ENCODE results near the gene IFITM2. TPM values are rescaled to one million over a fixed set of nuclear protein-coding genes. Genes with fewer than 3 reads are reported as not detected.
"Not testable (repeated sequence)": the region's sequence is repeated elsewhere in the genome, so short reads cannot be mapped to it uniquely, and the experiment has no call there.

IFITM2 gene
- polyA plus RNA-seq: 51.7 TPM
- long read RNA-seq, donor 1, transcript IFITM2-206 (2 exons, 892 nt): major isoform, 42 of 44 reads
- long read RNA-seq, donor 1, partial matches to known transcripts: 0 of 44 reads
- long read RNA-seq, donor 1, other reads (novel, unspliced or antisense): 0 of 44 reads
- long read RNA-seq, donor 2, transcript IFITM2-206 (2 exons, 892 nt): major isoform, 73 of 1,259 reads
- long read RNA-seq, donor 2, partial matches to known transcripts: 1,154 of 1,259 reads
- long read RNA-seq, donor 2, other reads (novel, unspliced or antisense): 32 of 1,259 reads
- long read RNA-seq, donor 3: 0 reads
- long read RNA-seq, donor 4, transcript IFITM2-206 (2 exons, 892 nt): major isoform, 8 of 8 reads
- long read RNA-seq, donor 4, partial matches to known transcripts: 0 of 8 reads
- long read RNA-seq, donor 4, other reads (novel, unspliced or antisense): 0 of 8 reads
- long read RNA-seq, donor 5, transcript IFITM2-206 (2 exons, 892 nt): major isoform, 63 of 402 reads
- long read RNA-seq, donor 5, partial matches to known transcripts: 14 of 402 reads
- long read RNA-seq, donor 5, other reads (novel, unspliced or antisense): 325 of 402 reads
- long read RNA-seq, donor 6, transcript IFITM2-206 (2 exons, 892 nt): major isoform, 52 of 1,011 reads
- long read RNA-seq, donor 6, partial matches to known transcripts: 939 of 1,011 reads
- long read RNA-seq, donor 6, other reads (novel, unspliced or antisense): 20 of 1,011 reads
- long read RNA-seq, donor 7, transcript IFITM2-206 (2 exons, 892 nt): major isoform, 45 of 433 reads
- long read RNA-seq, donor 7, partial matches to known transcripts: 379 of 433 reads
- long read RNA-seq, donor 7, other reads (novel, unspliced or antisense): 8 of 433 reads
- long read RNA-seq, donor 8, transcript IFITM2-206 (2 exons, 892 nt): major isoform, 110 of 1,057 reads
- long read RNA-seq, donor 8, partial matches to known transcripts: 21 of 1,057 reads
- long read RNA-seq, donor 8, other reads (novel, unspliced or antisense): 926 of 1,057 reads
- long read RNA-seq, donor 9, transcript IFITM2-206 (2 exons, 892 nt): major isoform, 56 of 406 reads
- long read RNA-seq, donor 9, partial matches to known transcripts: 345 of 406 reads
- long read RNA-seq, donor 9, other reads (novel, unspliced or antisense): 5 of 406 reads
- long read RNA-seq, donor 10, transcript IFITM2-206 (2 exons, 892 nt): major isoform, 85 of 927 reads
- long read RNA-seq, donor 10, partial matches to known transcripts: 820 of 927 reads
- long read RNA-seq, donor 10, other reads (novel, unspliced or antisense): 21 of 927 reads
- long read RNA-seq, donor 11, transcript IFITM2-206 (2 exons, 892 nt): major isoform, 48 of 582 reads
- long read RNA-seq, donor 11, partial matches to known transcripts: 518 of 582 reads
- long read RNA-seq, donor 11, other reads (novel, unspliced or antisense): 15 of 582 reads

DNA sequence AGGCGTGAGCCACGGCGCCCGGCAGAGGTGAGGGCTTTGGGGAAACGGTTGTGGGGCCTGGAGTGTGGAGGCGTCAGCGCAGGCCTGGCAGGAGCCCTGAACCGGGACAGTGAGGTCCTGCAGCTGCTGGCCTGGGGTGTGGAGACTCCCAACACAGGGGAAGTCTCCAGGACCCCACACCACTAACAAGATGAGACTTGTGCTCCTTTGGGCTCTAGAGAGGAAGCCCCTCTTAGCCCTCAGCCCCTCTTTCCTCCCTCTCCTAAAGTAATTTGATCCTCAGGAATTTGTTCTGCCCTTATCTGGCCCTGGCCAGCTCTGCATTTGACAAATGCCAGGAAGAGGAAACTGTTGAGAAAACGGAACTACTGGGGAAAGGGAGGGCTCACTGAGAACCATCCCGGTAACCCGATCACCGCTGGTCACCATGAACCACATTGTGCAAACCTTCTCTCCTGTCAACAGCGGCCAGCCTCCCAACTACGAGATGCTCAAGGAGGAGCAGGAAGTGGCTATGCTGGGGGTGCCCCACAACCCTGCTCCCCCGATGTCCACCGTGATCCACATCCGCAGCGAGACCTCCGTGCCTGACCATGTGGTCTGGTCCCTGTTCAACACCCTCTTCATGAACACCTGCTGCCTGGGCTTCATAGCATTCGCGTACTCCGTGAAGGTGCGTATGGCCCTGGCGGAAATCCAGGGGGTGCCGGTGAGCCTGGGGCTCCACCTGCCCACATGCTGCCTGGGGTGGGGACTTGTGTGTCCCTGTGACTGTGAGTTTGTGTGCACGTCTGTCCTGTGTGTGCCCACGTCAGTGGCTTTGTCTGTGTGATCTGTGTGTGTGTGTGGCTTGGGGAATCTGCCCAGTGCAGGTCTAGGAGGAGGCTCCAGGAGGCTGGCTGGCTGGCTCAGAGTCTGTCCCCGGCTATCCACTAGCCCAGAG is at the start of gene IFITM2:
TSS of gene IFITM2 (plus strand) at position 51 of the 943 bp plus-strand sequence. CDS start at position 428, 377 bp downstream.
- DNase-seq: peak in 1 of 2 donors; percentile 49
- not testable (repeated sequence) for H3K36me3 ChIP-seq (ENCODE audit: control insufficient read depth, insufficient read depth, low read length); H3K9me3 ChIP-seq (ENCODE audit: control insufficient read depth, low read depth, low read length); H3K27me3 ChIP-seq (ENCODE audit: control insufficient read depth, insufficient read depth, low read length)
- no CpG with 5 or more reads among the region's 28 CpGs for WGBS (ENCODE audit: insufficient coverage, low lambda C conversion rate)
- H3K27ac ChIP-seq (ENCODE audit: low read length): peak within 1 kb of the TSS; percentile 35
- peak within 1 kb of the TSS; percentile 39 for H3K4me3 ChIP-seq (ENCODE audit: low read length)
- peaks cover 21% of the 10 kb centered on the region for H3K4me1 ChIP-seq (ENCODE audit: control insufficient read depth, insufficient read depth, low read length)

DNA sequence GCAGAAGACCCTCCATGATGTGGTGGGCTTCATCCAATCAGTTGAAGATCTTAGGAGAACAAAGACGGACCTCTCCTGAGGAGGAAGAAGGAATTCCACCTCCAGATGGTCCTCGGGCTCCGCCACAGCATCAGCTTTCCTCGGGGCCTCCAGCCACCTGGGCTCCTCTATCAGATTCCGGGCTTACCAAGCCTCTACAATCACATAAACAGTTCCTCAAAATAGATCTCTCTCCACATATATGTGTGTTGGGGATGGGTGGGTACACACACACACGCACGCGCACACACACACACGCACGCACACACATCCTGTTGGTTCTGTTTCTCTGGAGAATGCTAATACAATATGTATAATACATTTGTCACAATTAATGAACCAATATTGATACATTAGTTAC is 48.2 kb upstream of the IFITM2 start:
- Histone ChIP-seq H3K4me3 (ENCODE audit: low read length) (no peak overlapping the region), H3K27ac (ENCODE audit: low read length) (no peak overlapping the region), H3K9me3 (ENCODE audit: control insufficient read depth, low read depth, low read length) (no peaks in the 10 kb centered on the region), H3K4me1 (ENCODE audit: control insufficient read depth, insufficient read depth, low read length) (no peaks in the 10 kb centered on the region), H3K27me3 (ENCODE audit: control insufficient read depth, insufficient read depth, low read length) (no peaks in the 10 kb centered on the region), H3K36me3 (ENCODE audit: control insufficient read depth, insufficient read depth, low read length) (no peaks in the 10 kb centered on the region)
- DNase-seq: no peak
- no CpG with 5 or more reads among the region's 10 CpGs for WGBS (ENCODE audit: insufficient coverage, low lambda C conversion rate)

DNA sequence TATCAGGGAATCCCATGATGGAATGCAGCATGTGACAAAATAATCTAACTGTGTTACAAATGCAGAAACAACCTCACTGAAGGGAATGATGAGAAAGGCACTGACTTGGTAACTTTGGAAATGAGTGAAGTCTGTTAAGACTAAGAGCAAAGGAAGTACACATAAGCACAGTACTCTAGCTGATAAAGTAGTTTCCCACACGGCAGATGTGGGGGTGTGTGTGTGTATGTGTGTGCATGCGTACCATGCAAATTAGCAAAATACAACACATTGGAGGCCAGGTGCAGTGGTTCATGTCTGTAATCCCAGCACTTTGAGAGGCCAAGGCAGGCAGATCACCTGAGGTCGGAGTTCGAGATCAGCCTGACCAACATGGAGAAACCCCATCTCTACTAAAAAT is 46.0 kb upstream of the IFITM2 start:
- WGBS (ENCODE audit: insufficient coverage, low lambda C conversion rate): no CpG with 5 or more reads among the region's 4 CpGs
- H3K9me3 ChIP-seq (ENCODE audit: control insufficient read depth, low read depth, low read length): peaks cover 4% of the 10 kb centered on the region
- H3K4me1 ChIP-seq (ENCODE audit: control insufficient read depth, insufficient read depth, low read length): no peaks in the 10 kb centered on the region
- no peak overlapping the region for H3K27ac ChIP-seq (ENCODE audit: low read length)
- H3K4me3 ChIP-seq (ENCODE audit: low read length): no peak overlapping the region
- no peaks in the 10 kb centered on the region for H3K36me3 ChIP-seq (ENCODE audit: control insufficient read depth, insufficient read depth, low read length)
- H3K27me3 ChIP-seq (ENCODE audit: control insufficient read depth, insufficient read depth, low read length): no peaks in the 10 kb centered on the region
- no peak for DNase-seq

DNA sequence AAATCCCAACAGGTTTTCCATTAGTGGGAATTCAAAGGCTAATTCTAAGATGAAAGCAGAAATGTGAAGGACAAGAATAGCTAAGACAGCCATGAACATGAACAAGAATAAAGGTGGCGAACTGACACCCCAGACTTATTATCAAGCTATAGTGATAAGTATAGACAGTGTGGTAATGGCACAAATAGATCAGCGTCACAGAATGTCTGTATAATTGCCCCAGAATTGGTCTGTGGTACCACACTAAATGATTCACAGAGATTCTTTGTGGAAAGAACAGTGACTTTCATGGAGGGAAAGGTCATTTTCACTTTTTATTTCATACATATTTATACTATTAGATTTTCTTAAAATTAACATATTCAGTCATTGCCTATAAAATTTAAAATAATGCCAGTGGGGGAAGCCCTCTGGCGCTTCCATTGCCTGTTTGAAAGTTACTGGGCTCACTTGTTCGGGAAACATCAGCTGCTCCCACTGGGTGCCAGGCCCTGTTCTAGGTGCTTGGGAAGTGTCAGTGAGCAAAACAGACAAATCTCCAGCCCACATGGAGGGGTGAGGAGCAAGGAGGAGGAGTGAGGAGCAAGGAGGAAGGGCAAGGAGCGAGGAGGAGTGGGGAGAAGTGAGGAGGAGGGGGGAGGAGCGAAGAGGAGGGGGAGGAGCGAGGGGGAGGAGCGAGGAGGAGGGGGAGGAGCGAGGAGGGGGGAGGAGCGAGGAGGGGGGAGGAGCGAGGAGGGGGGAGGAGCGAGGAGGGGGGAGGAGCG is 40.8 kb upstream of the IFITM2 start:
- peaks cover 8% of the 10 kb centered on the region for H3K9me3 ChIP-seq (ENCODE audit: control insufficient read depth, low read depth, low read length)
- H3K4me3 ChIP-seq (ENCODE audit: low read length): no peak overlapping the region
- no peak overlapping the region for H3K27ac ChIP-seq (ENCODE audit: low read length)
- no peaks in the 10 kb centered on the region for H3K27me3 ChIP-seq (ENCODE audit: control insufficient read depth, insufficient read depth, low read length)
- WGBS (ENCODE audit: insufficient coverage, low lambda C conversion rate): 100% methylated on average over 1 of the region's 13 CpGs
- DNase-seq: no peak
- no peaks in the 10 kb centered on the region for H3K36me3 ChIP-seq (ENCODE audit: control insufficient read depth, insufficient read depth, low read length)
- peaks cover 16% of the 10 kb centered on the region for H3K4me1 ChIP-seq (ENCODE audit: control insufficient read depth, insufficient read depth, low read length)

DNA sequence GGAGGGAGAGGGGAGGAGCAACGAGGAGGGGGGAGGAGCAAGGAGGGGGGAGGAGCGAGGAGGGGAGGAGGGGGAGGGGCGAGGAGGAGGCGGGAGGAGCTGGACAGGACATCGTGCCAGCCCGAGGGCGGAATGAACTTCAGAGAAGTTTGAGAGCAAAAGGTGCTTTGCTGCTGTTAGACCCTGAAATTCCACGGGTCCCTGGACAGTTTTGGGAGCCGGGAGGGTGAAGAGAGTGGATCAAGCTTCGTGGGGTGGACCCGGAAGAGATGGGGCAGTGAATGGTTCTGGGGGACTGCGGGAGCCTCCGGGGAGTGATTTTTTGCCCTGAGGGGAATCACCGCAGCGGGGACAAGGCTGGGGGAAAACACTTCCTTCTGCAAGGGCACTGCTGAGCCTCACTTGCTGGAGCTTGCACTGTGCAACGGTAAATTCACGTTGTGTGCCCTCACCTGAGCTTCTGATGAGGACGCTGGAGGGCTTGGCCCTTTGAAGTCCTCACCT is 40.1 kb upstream of the IFITM2 start:
- no peaks in the 10 kb centered on the region for H3K27me3 ChIP-seq (ENCODE audit: control insufficient read depth, insufficient read depth, low read length)
- no peaks in the 10 kb centered on the region for H3K36me3 ChIP-seq (ENCODE audit: control insufficient read depth, insufficient read depth, low read length)
- H3K4me1 ChIP-seq (ENCODE audit: control insufficient read depth, insufficient read depth, low read length): peaks cover 23% of the 10 kb centered on the region
- no CpG with 5 or more reads among the region's 18 CpGs for WGBS (ENCODE audit: insufficient coverage, low lambda C conversion rate)
- H3K9me3 ChIP-seq (ENCODE audit: control insufficient read depth, low read depth, low read length): peaks cover 10% of the 10 kb centered on the region
- H3K27ac ChIP-seq (ENCODE audit: low read length): no peak overlapping the region
- H3K4me3 ChIP-seq (ENCODE audit: low read length): no peak overlapping the region
- no peak for DNase-seq

DNA sequence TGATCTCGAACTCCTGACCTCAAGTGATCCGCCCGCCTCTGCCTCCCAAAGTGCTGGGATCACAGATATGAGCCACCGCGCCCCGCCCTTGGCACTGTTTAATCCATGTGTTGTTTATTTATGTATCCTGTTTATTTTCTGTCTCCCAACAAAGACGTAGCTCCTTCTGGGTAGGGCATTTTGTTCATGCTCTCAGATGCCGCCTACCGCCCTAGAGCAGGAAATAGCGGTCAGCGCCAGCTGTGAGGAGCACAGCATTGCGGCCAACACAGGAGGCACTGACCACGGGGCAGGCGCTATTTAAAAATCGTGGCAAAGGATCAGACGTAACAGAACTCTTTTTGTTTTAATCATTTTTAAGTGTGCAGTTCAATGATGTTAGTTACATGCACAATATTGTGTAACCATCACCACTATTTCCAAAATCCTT is 38.9 kb upstream of the IFITM2 start:
- not testable (repeated sequence) for H3K27me3 ChIP-seq (ENCODE audit: control insufficient read depth, insufficient read depth, low read length); H3K4me3 ChIP-seq (ENCODE audit: low read length); DNase-seq; H3K27ac ChIP-seq (ENCODE audit: low read length); H3K36me3 ChIP-seq (ENCODE audit: control insufficient read depth, insufficient read depth, low read length)
- peaks cover 13% of the 10 kb centered on the region for H3K9me3 ChIP-seq (ENCODE audit: control insufficient read depth, low read depth, low read length)
- peaks cover 31% of the 10 kb centered on the region for H3K4me1 ChIP-seq (ENCODE audit: control insufficient read depth, insufficient read depth, low read length)
- WGBS (ENCODE audit: insufficient coverage, low lambda C conversion rate): 88% methylated on average over 3 of the region's 16 CpGs

DNA sequence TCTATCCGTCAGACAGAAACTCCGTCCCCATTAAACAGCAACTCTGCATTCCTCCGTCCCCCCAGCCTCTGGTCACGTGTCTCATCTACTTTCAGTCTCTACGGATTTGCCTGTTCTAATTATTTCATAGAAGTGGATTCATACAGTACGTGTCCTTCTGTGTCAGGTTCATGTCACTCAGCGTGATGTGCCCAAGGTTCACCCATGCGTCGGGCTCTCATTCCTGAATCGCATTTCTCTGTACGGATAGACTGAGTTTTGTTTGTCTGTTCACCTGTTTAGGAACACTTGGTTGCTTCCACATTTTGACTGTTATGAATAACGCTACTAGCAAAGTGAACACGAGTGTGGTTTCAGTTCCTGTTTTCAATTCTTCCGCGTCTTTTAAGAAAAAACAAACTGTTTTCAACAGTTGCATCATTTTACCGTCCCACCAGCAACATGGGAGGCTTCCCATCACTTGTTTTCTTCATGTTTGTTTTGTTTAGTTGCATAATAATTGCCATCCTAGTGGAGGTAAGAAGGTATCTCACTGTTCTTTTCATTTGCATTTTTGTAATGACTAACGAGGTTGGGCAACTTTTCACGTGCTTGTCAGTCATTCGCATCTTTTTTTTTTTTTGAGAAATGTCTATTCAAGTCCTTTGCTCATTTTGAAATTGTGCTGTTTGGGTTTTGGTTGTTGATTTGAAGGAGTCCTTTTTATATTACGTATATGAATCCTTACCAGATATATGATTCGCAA is 38.3 kb upstream of the IFITM2 start:
- Histone ChIP-seq H3K36me3 (ENCODE audit: control insufficient read depth, insufficient read depth, low read length) (no peaks in the 10 kb centered on the region), H3K4me1 (ENCODE audit: control insufficient read depth, insufficient read depth, low read length) (peaks cover 31% of the 10 kb centered on the region), H3K27me3 (ENCODE audit: control insufficient read depth, insufficient read depth, low read length) (no peaks in the 10 kb centered on the region), H3K4me3 (ENCODE audit: low read length) (no peak overlapping the region), H3K27ac (ENCODE audit: low read length) (no peak overlapping the region), H3K9me3 (ENCODE audit: control insufficient read depth, low read depth, low read length) (peaks cover 13% of the 10 kb centered on the region)
- WGBS (ENCODE audit: insufficient coverage, low lambda C conversion rate): 97% methylated on average over 5 of the region's 21 CpGs
- DNase-seq: no peak

DNA sequence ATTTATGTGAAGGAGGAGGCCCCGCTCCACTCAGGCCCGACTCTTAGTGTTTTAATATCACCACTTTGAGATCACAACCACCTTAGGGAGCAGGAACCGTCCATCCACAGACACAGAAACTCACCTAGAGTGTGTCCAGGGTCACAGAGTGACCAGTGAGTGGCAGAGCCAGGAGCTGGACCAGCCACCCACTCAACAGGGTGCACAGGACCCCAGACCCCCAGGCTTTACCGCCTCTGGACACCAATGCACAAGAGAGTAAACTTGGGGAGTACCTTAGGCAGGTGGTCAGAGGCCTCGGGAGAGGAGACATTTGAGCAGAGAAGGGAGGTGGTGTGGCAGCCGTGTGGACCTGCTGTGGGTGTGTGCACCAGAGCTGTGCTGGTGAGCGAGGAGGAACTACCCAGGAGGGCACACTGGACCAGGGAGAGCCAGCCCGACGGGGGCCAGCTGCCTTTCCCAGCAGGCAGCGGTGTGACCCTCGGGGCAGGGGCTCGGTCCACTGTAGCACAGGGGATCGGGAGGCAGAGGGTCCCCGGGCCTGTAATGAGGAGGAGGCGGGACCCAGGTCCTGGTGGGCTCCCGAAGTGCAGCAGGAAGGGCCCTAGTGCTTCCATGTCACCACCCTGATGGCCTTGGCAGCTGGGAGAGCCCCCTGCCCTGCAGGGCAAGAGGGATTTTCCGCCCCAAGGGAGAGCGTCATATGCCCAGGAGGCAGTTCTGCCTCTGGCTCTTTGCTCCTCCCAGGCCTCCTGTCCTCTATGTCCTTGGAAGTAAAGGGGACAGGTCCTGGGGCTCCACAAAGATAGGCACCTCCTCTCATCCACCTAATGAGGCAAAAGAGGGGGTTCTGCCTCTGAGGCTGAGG is 36.9 kb upstream of the IFITM2 start:
- Histone ChIP-seq H3K27ac (ENCODE audit: low read length) (peak overlapping the region; percentile 98), H3K4me3 (ENCODE audit: low read length) (no peak overlapping the region), H3K36me3 (ENCODE audit: control insufficient read depth, insufficient read depth, low read length) (no peaks in the 10 kb centered on the region), H3K9me3 (ENCODE audit: control insufficient read depth, low read depth, low read length) (peaks cover 13% of the 10 kb centered on the region), H3K27me3 (ENCODE audit: control insufficient read depth, insufficient read depth, low read length) (no peaks in the 10 kb centered on the region), H3K4me1 (ENCODE audit: control insufficient read depth, insufficient read depth, low read length) (peaks cover 33% of the 10 kb centered on the region)
- WGBS (ENCODE audit: insufficient coverage, low lambda C conversion rate): no CpG with 5 or more reads among the region's 18 CpGs
- peak in 1 of 2 donors; percentile 65 for DNase-seq

Data from large intestine (tissue), 12 donors.